Measurements from ENCODE around the gene CLMN.

CLMN gene

GRCh38 chr14:95245334-95245733 is 74.4 kb downstream of the CLMN start:
- DNase-seq (ENCODE audit: low read depth in 2 of 3, low spot score in 2 of 3), result no peak

GRCh38 chr14:95244587-95244986 is 75.1 kb downstream of the CLMN start:
- no peak for DNase-seq (ENCODE audit: low read depth in 2 of 3, low spot score in 2 of 3)

DNA sequence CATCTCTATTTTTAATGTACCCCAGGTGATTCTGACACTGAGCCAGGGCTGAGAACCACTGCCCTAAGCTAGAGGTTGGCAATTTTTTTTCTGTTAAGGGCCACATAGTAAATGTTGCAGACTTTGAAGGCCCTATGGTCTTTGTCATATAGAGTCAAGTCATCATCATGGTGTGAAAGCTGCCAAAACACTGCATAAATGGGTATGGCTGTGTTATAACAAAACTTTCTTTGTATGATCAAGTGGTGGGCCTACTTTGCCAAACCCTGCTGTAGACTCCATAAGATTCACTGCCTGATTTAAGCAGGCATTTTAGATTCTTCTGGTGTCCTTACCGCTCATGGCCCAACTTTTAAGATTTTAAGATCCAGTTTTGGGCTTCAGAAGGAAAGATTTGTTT is 76.8 kb downstream of the CLMN start:
- no peak for DNase-seq (ENCODE audit: low read depth in 2 of 3, low spot score in 2 of 3)

DNA sequence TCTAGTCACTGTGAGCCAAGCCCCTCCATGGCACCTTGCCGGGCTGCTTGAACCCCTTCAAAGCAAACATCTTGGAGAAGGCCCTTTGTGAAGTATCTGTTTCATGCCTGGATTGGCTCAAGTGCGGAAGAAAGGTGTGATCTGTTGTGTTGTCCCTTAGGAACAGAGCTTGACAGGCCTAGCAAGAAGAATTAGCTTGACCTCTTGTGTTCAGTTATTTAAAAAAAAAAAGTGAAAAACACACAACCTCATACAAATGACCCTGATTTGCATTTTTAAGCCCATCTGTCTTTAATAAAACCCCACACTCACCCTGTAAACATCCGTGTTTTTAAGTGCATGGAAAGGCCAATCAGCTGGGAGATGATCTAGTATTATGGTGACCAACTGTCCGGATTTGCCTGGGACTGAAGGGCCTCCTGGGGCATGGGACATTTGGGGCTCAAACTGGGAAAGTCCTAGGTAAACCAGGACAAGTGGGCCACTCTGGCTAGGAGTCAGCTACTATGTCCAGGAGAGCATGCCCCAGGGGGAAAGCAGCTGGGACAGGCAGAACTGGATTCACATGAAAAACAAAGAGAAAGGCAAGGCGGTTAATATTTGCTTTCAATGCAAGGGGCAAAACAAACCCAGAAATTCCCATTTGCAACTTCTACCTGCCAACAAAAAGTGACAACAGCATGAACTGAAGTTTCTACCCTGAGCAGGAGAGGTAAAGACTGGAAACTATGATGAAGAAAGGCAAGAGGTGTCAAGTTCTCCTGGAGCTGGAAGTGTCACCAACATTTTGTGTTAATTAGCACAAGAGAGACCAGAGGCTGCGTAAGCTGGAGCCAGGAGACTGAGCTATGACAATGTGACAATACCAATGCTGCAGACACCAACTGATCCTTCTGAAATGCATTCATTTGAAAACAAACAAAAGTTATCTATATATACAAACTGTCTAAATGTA is 78.6 kb downstream of the CLMN start:
- DNase-seq (ENCODE audit: low read depth in 2 of 3, low spot score in 2 of 3), result no peak

DNA sequence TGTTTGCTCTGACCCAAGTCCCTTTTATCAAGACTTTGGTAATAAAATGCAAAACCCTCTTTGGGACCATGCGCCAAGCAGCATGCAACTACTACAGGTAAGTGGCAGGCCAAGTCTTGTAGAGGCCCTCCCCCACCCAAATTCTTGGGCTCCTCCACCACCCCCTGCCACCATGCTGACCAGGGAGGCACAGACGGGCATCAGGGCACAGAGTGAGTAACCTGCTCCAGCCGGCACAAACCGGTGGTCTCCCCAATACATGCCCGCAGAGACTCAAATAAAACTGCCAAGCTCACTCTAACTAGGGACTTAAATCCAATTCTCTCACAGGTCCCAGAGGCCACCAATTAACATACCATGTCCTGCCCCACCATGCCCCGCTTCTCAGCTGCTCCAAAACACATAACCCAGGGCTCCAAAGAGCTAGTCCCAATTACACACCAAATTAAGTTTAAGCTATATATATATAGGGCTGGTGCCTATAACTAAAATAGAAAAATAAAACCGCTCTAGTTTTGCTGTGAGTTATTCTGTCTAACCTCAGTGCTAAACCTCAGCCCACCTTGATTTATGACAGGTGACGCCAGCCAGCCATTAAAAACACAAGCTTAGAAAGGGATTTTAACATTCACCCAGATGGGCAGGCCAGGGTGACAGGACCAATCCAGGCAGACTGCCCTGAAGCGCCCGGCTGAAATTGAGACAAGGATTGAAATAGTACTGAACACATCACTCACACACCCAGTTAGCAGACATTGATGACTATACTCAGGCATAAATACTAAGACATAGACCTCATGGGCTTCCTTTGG is 81.0 kb downstream of the CLMN start:
- no peak for DNase-seq (ENCODE audit: low read depth in 2 of 3, low spot score in 2 of 3)

- no peak for DNase-seq (ENCODE audit: low read depth in 2 of 3, low spot score in 2 of 3)
Measured at GRCh38 chr14:95237958-95238340, 81.8 kb downstream of the CLMN start.

GRCh38 chr14:95237121-95237957 is 82.4 kb downstream of the CLMN start:
- no peak for DNase-seq (ENCODE audit: low read depth in 2 of 3, low spot score in 2 of 3)

- DNase-seq (ENCODE audit: low read depth in 2 of 3, low spot score in 2 of 3), result no peak
Measured at GRCh38 chr14:95236221-95236620, 83.5 kb downstream of the CLMN start.

DNA sequence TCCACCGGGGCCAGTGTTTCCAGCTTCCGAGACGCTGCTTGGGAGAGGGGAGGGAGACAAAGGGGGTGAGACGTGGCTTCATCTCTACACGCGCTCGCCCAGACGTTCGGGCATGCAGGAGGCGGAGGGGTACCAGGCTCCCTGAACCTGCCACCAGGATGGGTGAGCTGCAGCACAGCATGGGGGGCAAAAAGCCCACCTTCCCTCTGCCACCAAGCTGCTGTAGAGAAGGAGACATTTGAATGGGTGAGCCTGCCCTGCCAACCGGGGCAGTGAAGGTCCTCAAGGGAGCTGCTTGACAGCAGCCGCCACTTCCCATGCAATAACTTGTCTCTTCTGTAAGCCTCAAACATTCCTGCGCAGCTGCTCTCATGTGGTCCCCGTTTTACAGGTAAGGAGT is 83.9 kb downstream of the CLMN start:
- DNase-seq (ENCODE audit: low read depth in 2 of 3, low spot score in 2 of 3), result no peak

GRCh38 chr14:95235351-95235750 is 84.4 kb downstream of the CLMN start:
- no peak for DNase-seq (ENCODE audit: low read depth in 2 of 3, low spot score in 2 of 3)

- no peak for DNase-seq (ENCODE audit: low read depth in 2 of 3, low spot score in 2 of 3)
Measured at GRCh38 chr14:95234426-95234825, 85.3 kb downstream of the CLMN start.

GRCh38 chr14:95233702-95234241 is 85.9 kb downstream of the CLMN start:
- no peak for DNase-seq (ENCODE audit: low read depth in 2 of 3, low spot score in 2 of 3)

DNA sequence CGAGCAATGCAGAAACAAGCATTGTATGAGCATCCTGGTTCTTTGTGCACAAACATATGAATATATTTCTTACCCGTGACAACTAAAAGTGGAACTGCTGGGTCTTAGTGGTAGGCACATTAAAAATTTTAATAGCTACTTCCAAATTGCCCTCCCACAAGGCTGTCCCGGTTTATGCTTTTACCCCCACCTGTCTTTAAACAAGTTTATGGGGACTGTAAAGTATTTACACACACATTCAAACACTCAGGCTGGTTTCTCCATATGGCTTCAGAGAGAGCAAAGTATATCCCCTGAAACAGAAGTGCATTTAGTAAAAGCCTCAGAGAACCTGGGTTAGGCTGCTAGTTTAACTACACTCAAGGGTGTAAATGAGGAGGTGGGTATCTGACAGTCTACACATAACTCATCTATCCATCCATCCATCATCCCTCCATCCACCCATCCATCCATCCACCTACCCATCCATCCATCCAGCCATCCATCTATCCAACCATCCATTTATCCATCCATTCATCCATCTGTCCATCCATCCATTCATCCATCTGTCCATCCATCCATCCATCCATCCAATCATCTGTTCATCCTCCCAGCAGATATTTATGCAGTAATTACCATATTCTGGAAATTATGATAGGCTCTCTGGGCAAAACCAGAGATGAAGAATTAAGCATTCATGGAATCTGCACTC is 86.7 kb downstream of the CLMN start:
- DNase-seq (ENCODE audit: low read depth in 2 of 3, low spot score in 2 of 3), result no peak

- DNase-seq (ENCODE audit: low read depth in 2 of 3, low spot score in 2 of 3), result no peak
Measured at GRCh38 chr14:95231966-95232633, 87.6 kb downstream of the CLMN start.

DNA sequence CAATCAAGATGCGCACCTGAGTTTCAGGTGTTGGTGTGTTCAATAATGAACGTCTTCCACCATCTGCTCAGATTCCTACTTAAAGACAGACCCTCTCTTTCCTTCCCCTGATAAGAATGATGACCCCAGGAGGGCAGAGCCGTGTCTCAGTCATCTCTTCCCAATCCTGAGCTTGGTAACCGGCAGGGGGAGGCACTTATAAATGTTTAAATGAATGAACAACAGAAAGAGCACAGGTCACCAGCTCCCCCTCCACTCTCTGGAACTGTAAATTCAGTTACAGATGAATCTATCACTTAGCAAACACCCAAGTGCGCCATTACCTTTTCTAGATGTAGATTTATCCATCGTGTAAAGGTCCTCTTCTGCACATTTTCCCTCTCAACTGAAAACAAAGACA is 90.0 kb downstream of the CLMN start:
- DNase-seq (ENCODE audit: low read depth in 2 of 3, low spot score in 2 of 3), result no peak

- DNase-seq (ENCODE audit: low read depth in 2 of 3, low spot score in 2 of 3), result no peak
Measured at GRCh38 chr14:95228240-95228639, 91.5 kb downstream of the CLMN start.

GRCh38 chr14:95227279-95227860 is 92.3 kb downstream of the CLMN start:
- DNase-seq (ENCODE audit: low read depth in 2 of 3, low spot score in 2 of 3), result no peak

DNA sequence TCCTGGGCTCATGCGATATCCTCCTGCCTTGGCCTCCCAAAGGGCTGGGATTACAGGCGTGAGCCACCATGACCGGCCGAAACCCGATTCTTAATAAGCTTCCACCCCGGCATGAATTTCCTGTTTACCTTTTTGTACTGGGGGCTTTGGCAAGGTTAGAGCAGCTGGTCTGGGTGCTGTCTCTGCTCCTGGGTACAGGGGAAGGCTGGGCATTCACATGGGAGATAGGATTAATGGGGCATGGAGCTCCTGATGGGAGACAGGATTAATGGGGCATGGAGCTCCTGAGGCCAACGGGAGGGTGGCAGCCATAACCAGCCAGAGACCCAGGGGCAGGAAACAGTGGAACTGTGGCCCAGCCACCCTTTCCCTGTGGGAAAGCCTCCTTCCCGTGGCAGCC is 92.9 kb downstream of the CLMN start:
- no peak for DNase-seq (ENCODE audit: low read depth in 2 of 3, low spot score in 2 of 3)

- DNase-seq (ENCODE audit: low read depth in 2 of 3, low spot score in 2 of 3), result no peak
Measured at GRCh38 chr14:95225251-95225887, 94.3 kb downstream of the CLMN start.
